Measurements from ENCODE around the gene GGA3.

GGA3 gene, protein sequence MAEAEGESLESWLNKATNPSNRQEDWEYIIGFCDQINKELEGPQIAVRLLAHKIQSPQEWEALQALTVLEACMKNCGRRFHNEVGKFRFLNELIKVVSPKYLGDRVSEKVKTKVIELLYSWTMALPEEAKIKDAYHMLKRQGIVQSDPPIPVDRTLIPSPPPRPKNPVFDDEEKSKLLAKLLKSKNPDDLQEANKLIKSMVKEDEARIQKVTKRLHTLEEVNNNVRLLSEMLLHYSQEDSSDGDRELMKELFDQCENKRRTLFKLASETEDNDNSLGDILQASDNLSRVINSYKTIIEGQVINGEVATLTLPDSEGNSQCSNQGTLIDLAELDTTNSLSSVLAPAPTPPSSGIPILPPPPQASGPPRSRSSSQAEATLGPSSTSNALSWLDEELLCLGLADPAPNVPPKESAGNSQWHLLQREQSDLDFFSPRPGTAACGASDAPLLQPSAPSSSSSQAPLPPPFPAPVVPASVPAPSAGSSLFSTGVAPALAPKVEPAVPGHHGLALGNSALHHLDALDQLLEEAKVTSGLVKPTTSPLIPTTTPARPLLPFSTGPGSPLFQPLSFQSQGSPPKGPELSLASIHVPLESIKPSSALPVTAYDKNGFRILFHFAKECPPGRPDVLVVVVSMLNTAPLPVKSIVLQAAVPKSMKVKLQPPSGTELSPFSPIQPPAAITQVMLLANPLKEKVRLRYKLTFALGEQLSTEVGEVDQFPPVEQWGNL

DNA sequence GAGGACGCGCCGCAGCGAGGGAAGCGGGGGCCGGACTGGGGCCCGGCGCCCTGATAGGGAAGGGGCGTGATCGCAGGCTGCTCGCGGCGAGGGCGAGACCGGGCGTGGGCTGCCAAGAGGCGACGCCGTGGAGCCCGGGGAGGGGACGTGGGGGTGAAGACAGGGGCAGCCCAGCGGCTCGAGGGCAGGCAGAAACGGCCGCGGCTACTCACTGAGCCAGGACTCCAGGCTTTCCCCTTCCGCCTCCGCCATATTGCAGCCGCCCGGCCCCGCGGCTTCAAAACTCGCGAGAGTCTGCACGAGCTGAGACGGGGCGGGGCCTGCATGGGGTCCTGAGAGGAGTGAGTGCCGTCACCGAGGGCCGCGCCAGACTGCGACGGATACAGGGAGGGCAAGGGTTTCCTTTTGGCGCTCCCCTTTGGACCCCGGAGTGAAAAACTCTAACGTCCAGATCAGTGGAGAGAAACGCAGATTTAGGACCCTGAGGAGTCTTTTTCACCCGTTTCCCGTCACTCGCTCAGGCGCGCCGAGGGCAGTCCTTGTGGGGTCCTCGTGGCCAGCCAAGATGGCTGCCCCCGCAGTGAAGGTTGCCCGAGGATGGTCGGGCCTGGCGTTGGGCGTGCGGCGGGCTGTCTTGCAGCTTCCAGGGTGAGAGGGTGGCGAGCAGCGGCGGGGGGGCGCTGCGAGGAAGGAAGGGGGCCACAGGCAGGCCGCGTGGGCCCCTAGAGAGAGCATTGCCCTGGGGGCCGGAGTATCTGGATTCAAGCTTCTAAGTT, at the start of gene GGA3, which contains the start of gene MRPS7:
Gene GGA3, minus strand, starts transcription at position 271 of the 776 bp plus-strand sequence. Its CDS starts 19 bp downstream, at position 252.
Gene MRPS7, plus strand, starts transcription at position 544 of the 776 bp plus-strand sequence. Its CDS starts 22 bp downstream, at position 566.
- peak within 1 kb of the TSS; percentile 68 for H3K4me3 ChIP-seq (ENCODE audit: low read depth, low read length)
- TF ChIP-seq, protein P1, sequence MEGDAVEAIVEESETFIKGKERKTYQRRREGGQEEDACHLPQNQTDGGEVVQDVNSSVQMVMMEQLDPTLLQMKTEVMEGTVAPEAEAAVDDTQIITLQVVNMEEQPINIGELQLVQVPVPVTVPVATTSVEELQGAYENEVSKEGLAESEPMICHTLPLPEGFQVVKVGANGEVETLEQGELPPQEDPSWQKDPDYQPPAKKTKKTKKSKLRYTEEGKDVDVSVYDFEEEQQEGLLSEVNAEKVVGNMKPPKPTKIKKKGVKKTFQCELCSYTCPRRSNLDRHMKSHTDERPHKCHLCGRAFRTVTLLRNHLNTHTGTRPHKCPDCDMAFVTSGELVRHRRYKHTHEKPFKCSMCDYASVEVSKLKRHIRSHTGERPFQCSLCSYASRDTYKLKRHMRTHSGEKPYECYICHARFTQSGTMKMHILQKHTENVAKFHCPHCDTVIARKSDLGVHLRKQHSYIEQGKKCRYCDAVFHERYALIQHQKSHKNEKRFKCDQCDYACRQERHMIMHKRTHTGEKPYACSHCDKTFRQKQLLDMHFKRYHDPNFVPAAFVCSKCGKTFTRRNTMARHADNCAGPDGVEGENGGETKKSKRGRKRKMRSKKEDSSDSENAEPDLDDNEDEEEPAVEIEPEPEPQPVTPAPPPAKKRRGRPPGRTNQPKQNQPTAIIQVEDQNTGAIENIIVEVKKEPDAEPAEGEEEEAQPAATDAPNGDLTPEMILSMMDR (IDR thresholded peaks at IDR 0.05; ENCODE audit: low read depth, low read length, missing control alignments), result no peak

DNA sequence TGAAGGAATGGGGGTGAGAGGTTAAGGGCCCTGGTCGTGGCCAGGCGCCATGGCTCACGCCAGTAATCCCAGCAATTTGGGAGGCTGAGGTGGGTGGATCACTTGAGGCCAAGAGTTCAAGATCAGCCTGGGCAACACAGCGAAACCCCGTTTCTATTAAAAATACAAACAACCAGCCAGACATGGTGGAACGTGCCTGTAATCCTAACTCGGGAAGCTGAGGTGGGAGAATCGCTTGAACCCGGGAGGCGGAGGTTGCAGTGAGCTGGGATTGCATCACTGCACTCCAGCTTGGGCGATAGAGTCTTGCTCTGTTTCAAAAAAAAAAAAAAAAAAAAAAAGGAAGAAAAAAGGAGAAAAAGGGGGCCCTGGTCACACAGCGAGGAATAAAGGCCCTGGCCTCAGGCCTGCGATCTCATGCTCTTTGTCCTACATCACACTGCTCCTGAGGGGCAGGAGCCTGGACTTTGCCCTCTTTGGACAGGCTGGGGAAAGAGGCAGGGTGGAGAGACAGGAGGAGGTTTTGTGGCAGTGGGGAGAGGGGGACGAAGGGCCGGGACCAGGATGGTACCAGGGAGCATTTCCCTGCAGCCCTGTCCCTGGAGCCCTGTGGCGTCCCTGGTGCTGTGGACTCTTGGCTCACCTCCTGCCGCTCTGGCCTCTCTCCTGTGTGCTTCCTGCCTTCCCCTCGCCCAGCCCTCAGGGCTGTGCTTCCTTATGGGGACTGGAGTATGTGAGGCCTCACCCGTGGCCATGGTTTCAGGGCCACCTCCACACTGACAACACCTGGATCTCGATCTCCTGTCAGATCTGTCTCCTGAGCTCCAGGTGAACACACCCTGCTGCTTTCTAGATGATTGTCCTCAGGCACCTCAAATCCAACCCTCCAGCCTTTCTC, 47.6 kb upstream of the GGA3 start:
- no peak overlapping the region for H3K4me3 ChIP-seq (ENCODE audit: low read depth, low read length)
- no peak for DNase-seq (ENCODE audit: low read depth)
- TF ChIP-seq, protein P1 (IDR thresholded peaks at IDR 0.05; ENCODE audit: low read depth, low read length, missing control alignments), result no peak

More for the DNA sequence above, at the start of gene GGA3, which contains the start of gene MRPS7:
- no peak for DNase-seq (ENCODE audit: low read depth)

DNA sequence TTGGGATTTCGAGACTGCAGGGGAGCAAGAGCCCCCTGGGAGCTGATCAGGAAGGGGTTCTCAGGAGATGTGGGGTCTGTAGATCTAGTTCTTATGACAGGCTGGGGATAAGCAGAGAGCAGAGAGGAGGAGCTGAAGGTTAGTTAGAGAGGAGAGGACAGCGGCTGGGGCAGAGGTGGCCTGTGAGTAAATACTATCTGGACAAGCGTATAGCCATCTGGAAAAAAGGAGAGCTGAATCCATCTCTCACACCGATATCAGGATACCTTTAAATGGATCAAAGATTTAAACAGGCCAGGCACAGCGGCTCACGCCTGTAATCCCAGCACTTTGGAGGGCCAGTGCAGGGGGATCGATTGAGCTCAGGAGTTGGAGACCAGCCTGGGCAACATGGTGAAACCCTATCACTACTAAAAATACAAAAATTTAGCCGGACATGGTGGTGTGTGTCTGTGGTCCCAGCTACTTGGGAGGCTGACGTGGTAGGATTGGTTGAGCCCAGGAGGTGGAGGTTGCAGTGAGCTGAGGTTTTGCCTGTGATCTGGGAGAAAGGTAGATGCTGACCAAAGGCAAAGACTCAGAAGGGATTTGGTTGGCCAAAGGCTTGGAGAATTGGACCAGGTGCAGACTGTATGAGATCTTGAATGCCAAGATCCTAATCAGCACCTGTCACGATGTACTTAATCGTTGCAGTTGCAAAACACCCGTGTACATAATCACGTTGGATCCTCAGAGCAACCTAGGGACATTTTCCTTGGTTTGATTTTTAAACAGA, 46.7 kb upstream of the GGA3 start:
- no peak for DNase-seq (ENCODE audit: low read depth)
- H3K4me3 ChIP-seq (ENCODE audit: low read depth, low read length), result no peak overlapping the region
- TF ChIP-seq, protein P1 (IDR thresholded peaks at IDR 0.05; ENCODE audit: low read depth, low read length, missing control alignments), result no peak

DNA sequence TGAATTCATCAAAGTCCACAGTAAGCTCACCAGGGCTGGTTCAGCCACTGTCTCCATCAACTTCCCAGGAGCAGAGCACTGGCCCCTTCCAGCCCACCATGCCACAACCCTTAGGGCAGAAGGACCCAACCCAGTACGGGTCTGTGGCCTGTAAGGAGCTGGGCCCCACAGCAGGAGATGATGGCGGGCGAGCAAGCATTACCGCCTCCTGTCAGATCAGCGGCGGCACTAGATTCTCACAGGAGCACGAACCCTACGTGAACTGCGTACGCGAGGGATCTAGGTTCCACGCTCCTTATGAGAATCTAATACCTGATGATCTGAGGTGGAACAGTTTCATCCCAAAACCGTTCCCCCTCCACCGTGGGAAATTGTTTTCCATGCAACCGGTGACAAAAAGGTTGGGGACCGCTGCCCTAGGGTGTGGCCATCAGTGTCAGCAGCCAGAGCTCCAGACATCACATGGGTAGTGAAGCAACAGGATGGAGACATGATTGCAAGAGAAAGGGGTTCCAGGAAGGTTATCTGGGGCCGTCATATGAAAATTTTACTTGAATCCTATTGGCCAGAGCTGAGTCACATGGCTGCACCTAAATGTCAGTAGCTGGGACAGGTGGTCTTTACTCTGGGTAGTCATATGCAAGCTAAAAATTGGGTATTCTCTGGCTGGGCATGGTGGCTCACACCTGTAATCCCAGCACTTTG, 40.2 kb upstream of the GGA3 start:
- DNase-seq (ENCODE audit: low read depth), result no peak
- H3K4me3 ChIP-seq (ENCODE audit: low read depth, low read length), result no peak overlapping the region
- TF ChIP-seq, protein P1 (IDR thresholded peaks at IDR 0.05; ENCODE audit: low read depth, low read length, missing control alignments), result no peak

DNA sequence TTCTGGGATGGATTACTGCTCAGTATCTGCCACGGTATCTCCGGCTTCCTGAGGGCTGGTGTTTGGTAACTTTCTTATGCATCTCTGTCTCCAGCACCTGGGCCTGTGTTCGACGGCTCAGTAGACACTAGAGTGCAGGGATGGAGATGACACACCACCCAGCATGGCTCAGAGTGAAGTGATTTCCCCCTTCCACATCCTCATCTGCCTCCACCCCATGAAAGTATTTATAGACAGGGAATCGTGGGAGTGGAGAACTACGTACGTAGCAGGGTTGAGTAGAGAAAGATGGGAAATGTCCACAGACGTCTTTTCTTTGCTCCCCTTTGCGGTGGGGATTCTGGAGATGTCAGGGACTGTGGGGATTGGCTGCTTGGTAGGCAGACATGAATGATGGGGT, 39.6 kb upstream of the GGA3 start:
- no peak overlapping the region for H3K4me3 ChIP-seq (ENCODE audit: low read depth, low read length)
- TF ChIP-seq, protein P1 (IDR thresholded peaks at IDR 0.05; ENCODE audit: low read depth, low read length, missing control alignments), result no peak
- DNase-seq (ENCODE audit: low read depth), result no peak

All from GM12864 (cell line).